Measurements from ENCODE around the gene ANXA8. TPM values are rescaled to one million over a fixed set of nuclear protein-coding genes. Genes with fewer than 3 reads are reported as not detected.

Gene ANXA8
- total and polyA plus RNA-seq, 2 donors (not counting 3 experiments of a cell fraction or from before 2014, with no cell fraction given): not detected

- no peak overlapping the region for H2AFZ ChIP-seq (ENCODE audit: low read depth, low read length)
- no peak overlapping the region for H3K4me2 ChIP-seq (ENCODE audit: insufficient read depth, low read length)
- peaks cover 0 to 5% of the 10 kb centered on the region in 2 experiments for H3K27me3 ChIP-seq (ENCODE audit: control insufficient read depth in 2 of 2, insufficient read depth in 2 of 2, low read length in 2 of 2)
- intact Hi-C loops (cut with micrococcal nuclease): no loop called here
- FAIRE-seq (no peak), DNase-seq (ENCODE audit: low read depth, low spot score) (no peak)
- ChIA-PET CTCF (no interaction called here), POLR2A (no interaction called here)
- H3K4me1 ChIP-seq (ENCODE audit: control insufficient read depth, extremely low read depth, insufficient read depth, low read length): no peaks in the 10 kb centered on the region
- H3K9me3 ChIP-seq (replicated peaks; ENCODE audit: control insufficient read depth, insufficient read depth, low read length): no peaks in the 10 kb centered on the region
- H3K4me3 ChIP-seq (replicated peaks in 1 of 3; ENCODE audit: insufficient read depth in 1 of 3, low read depth in 1 of 3, low read length in 3 of 3): no peak overlapping the region
- no peaks in the 10 kb centered on the region for H3K36me3 ChIP-seq (ENCODE audit: control insufficient read depth in 2 of 2, extremely low read depth in 1 of 2, insufficient read depth in 2 of 2, low read length in 2 of 2)
- H3K79me2 ChIP-seq (ENCODE audit: control insufficient read depth, insufficient read depth, low read length): no peaks in the 10 kb centered on the region
- H4K20me1 ChIP-seq (replicated peaks; ENCODE audit: control insufficient read depth, extremely low read depth, insufficient read depth, low read length): no peaks in the 10 kb centered on the region
- no peak overlapping the region for H3K9ac ChIP-seq (replicated peaks; ENCODE audit: extremely low read depth, insufficient read depth, low read length)
- dilution Hi-C loops (cut with MboI; ENCODE audit: extremely low pct_ligation_motif_present, low sequenced_read_pairs): no loop called here
- H3K9me1 ChIP-seq (replicated peaks; ENCODE audit: control insufficient read depth, extremely low read depth, insufficient read depth, low read length): no peaks in the 10 kb centered on the region
- H3K27ac ChIP-seq (ENCODE audit: insufficient read depth, low read depth, low read length): no peak overlapping the region
- TF ChIP-seq FOS (IDR thresholded peaks at IDR 0.05; ENCODE audit: borderline replicate concordance, insufficient read depth, low read length): no peak
- TF ChIP-seq MAX (IDR thresholded peaks at IDR 0.05; ENCODE audit: insufficient read depth, insufficient read length): no peak
- no peak for TF ChIP-seq GATA2 (IDR thresholded peaks at IDR 0.05; ENCODE audit: insufficient read depth, insufficient read length, low read depth, low read length)
- TF ChIP-seq EZH2 (IDR thresholded peaks at IDR 0.05; ENCODE audit: borderline replicate concordance, low read depth, low read length, severe bottlenecking): no peak
- no peak for TF ChIP-seq CTCF (IDR thresholded peaks at IDR 0.05; ENCODE audit: extremely low read depth in 1 of 2, insufficient read depth in 1 of 2, low read depth in 1 of 2, low read length in 2 of 2)
- TF ChIP-seq POLR2A (IDR thresholded peaks at IDR 0.05; ENCODE audit: low read depth, low read length): no peak
- TF ChIP-seq JUN (IDR thresholded peaks at IDR 0.05; ENCODE audit: borderline replicate concordance, insufficient read depth, insufficient read length, low read depth): no peak
- no peak for TF ChIP-seq MYC (IDR thresholded peaks at IDR 0.05; ENCODE audit: low read depth, low read length)
- TF ChIP-seq POLR2AphosphoS5 (IDR thresholded peaks at IDR 0.05; ENCODE audit: insufficient read depth, low read depth, low read length): no peak
- BruUV-seq (replicated peaks): no TSS peak
These were observed 40.8 kb downstream of the ANXA8 start for GRCh38 chr10:47443145-47443544.

Data from endothelial cell of umbilical vein (primary cell).